Stomach (tissue), 9 donors: ENCODE results near the gene PDE4B. TPM values are rescaled to one million over a fixed set of nuclear protein-coding genes. Genes with fewer than 3 reads are reported as not detected.
A peak's percentile ranks its signal among the peaks of the same experiment; 100 is the strongest.

Experiments used
- DNase-seq, 2 donors: peaks; one replicate each; pipeline versions ENCODE4 v3.0.0 to v3.0.0-alpha.2; 2013 to 2019
- H3K27ac ChIP-seq, 5 donors: fragments of 200-600 bp in 4 of 5; sonication (generic) in 4 of 5; one replicate each; pipeline ENCODE4 v1.5.1; 2013 to 2019; ENCODE audit warnings: mild to moderate bottlenecking in 1 of 5, moderate library complexity in 1 of 5
- H3K27me3 ChIP-seq, 3 donors: fragments of 200-600 bp; sonication (generic); one replicate each; pipeline ENCODE4 v1.5.1; 2017 to 2019; ENCODE audit warnings: mixed run types in 1 of 3
- H3K36me3 ChIP-seq, 4 donors: fragments of 200-600 bp; sonication (generic); 1 replicate in 3 of 4; 2 replicates in 1 of 4; pipeline ENCODE4 v1.5.1; 2016 to 2019
- H3K4me1 ChIP-seq, 4 donors: fragments of 200-600 bp; sonication (generic); one replicate each; pipeline ENCODE4 v1.5.1; 2016 to 2019
- H3K4me3 ChIP-seq, 4 donors: fragments of 200-600 bp; sonication (generic) in 3 of 4; one replicate each; pipeline ENCODE4 v1.5.1; 2016 to 2019; ENCODE audit warnings: mild to moderate bottlenecking in 1 of 4
- H3K9me3 ChIP-seq, 4 donors: fragments of 200-600 bp; sonication (generic); one replicate each; pipeline ENCODE4 v1.5.1; 2016 to 2019
- CTCF ChIP-seq, 7 experiments: fragments of 450-650 bp in 4 of 7; fragments of 200-600 bp in 3 of 7; sonication (generic) in 3 of 7; IDR thresholded peaks; one replicate each; pipeline ENCODE4 v1.5.1; 2016 to 2019; ENCODE audit warnings: antibody characterized with exemption in 7 of 7, control low read depth in 2 of 7, mild to moderate bottlenecking in 1 of 7
- EP300 ChIP-seq: sonication (generic); formaldehyde crosslinking; IDR thresholded peaks from one replicate; pipeline ENCODE4 v1.6.1; 2017; ENCODE audit warnings: antibody characterized with exemption
- POLR2A ChIP-seq, 4 donors: fragments of 450-650 bp; IDR thresholded peaks; one replicate each; pipeline ENCODE4 v1.6.1; 2016; ENCODE audit warnings: antibody characterized with exemption in 4 of 4, control low read depth in 2 of 4, mild to moderate bottlenecking in 1 of 4, moderate library complexity in 1 of 4
- POLR2AphosphoS5 ChIP-seq, 3 donors: sonication (generic); formaldehyde crosslinking; IDR thresholded peaks; one replicate each; pipeline ENCODE4 v1.6.1; 2016; ENCODE audit warnings: antibody characterized with exemption in 3 of 3
- WGBS, 5 donors: extraction: QIAGEN DNeasy Blood & Tissue Kit in 3 of 5; methylation state at CpG; one replicate each; pipeline versions ENCODE4 v1.1.5 to v1.1.7; 2013 to 2018; 5-methylcytosine and 5-hydroxymethylcytosine counted together
- intact Hi-C: fragments of 100-400 bp; cut with DNase I; formaldehyde crosslinking; loops from one replicate; pipeline ENCODE4 v1.15.1; 2023; ENCODE audit warnings: low total_unique reads
- polyA plus RNA-seq, 3 donors: library from polyadenylated mRNA; stranded (reverse); fragments of 200-250 nt; gene quantifications; one replicate each; pipeline ENCODE4 v1.2.3, GENCODE V29; 2013
- total RNA-seq, 5 donors: library from RNA; depleted of rRNA; stranded (reverse); fragments of >200 nt; gene quantifications; one replicate each; pipeline versions ENCODE4 v1.1.0 to v1.2.3, GENCODE V29; 2014 to 2016
- donor health status: healthy with polysubstance abuse.
- donor health status: Bipolar disorder and iron deficiency.
- donor health status: healthy.

PDE4B gene
- total and polyA plus RNA-seq, 8 donors, result 0.45 to 34.3 (median 3.2) TPM

GRCh38 chr1:65757531-65757930 is 35.2 kb upstream of the PDE4B start:
- no peaks in the 10 kb centered on the region for H3K27me3 ChIP-seq
- 46 to 86% (median 50%) methylated on average over 1 of the region's 1 CpG for WGBS, 5 donors
- intact Hi-C loops, result no loop called here
- H3K36me3 ChIP-seq, result no peaks in the 10 kb centered on the region
- TF ChIP-seq CTCF (IDR thresholded peaks at IDR 0.05) (no peak), POLR2AphosphoS5 (IDR thresholded peaks at IDR 0.05) (no peak), POLR2A (IDR thresholded peaks at IDR 0.05) (no peak), EP300 (no peak)
- H3K4me1 ChIP-seq, result peaks cover 0 to 5% (median 3%) of the 10 kb centered on the region in 4 donors
- no peak overlapping the region for H3K27ac ChIP-seq
- no peaks in the 10 kb centered on the region for H3K9me3 ChIP-seq
- no peak for DNase-seq
- H3K4me3 ChIP-seq, result no peak overlapping the region

GRCh38 chr1:65758128-65758527 is 34.6 kb upstream of the PDE4B start:
- no peaks in the 10 kb centered on the region for H3K9me3 ChIP-seq
- H3K36me3 ChIP-seq, result no peaks in the 10 kb centered on the region
- intact Hi-C loops, result no loop called here
- TF ChIP-seq POLR2A (IDR thresholded peaks at IDR 0.05) (no peak), CTCF (IDR thresholded peaks at IDR 0.05) (no peak), EP300 (no peak), POLR2AphosphoS5 (IDR thresholded peaks at IDR 0.05) (no peak)
- DNase-seq, result peak in 1 of 2 donors; percentile 19
- H3K27ac ChIP-seq, result no peak overlapping the region
- no peak overlapping the region for H3K4me3 ChIP-seq
- peaks cover 0 to 5% (median 3%) of the 10 kb centered on the region in 4 donors for H3K4me1 ChIP-seq
- H3K27me3 ChIP-seq, result no peaks in the 10 kb centered on the region

- TF ChIP-seq CTCF (IDR thresholded peaks at IDR 0.05) (no peak), POLR2A (IDR thresholded peaks at IDR 0.05) (no peak), POLR2AphosphoS5 (IDR thresholded peaks at IDR 0.05) (no peak), EP300 (no peak)
- WGBS, 5 donors, result 83 to 100% (median 89%) methylated on average over 1 of the region's 1 CpG
Measured at GRCh38 chr1:65759516-65759915, 33.2 kb upstream of the PDE4B start.

GRCh38 chr1:65762081-65762862 is 30.4 kb upstream of the PDE4B start:
- no peak for DNase-seq
- WGBS, 5 donors, result 58 to 83% (median 73%) methylated on average over 8 of the region's 8 CpGs
- H3K27ac ChIP-seq, result no peak overlapping the region
- intact Hi-C loops, result no loop called here
- no peaks in the 10 kb centered on the region for H3K27me3 ChIP-seq
- no peak for TF ChIP-seq POLR2A (IDR thresholded peaks at IDR 0.05)
- no peak for TF ChIP-seq CTCF (IDR thresholded peaks at IDR 0.05)
- TF ChIP-seq POLR2AphosphoS5 (IDR thresholded peaks at IDR 0.05), result no peak
- TF ChIP-seq EP300, result no peak
- H3K9me3 ChIP-seq, result no peaks in the 10 kb centered on the region
- H3K4me3 ChIP-seq, result no peak overlapping the region
- peaks cover 0 to 5% (median 0%) of the 10 kb centered on the region in 4 donors for H3K4me1 ChIP-seq
- no peaks in the 10 kb centered on the region for H3K36me3 ChIP-seq

More at GRCh38 chr1:65759516-65759915, 33.2 kb upstream of the PDE4B start:
- Histone ChIP-seq H3K9me3 (no peaks in the 10 kb centered on the region), H3K4me1 (peaks cover 0 to 5% (median 3%) of the 10 kb centered on the region in 4 donors), H3K4me3 (no peak overlapping the region), H3K36me3 (no peaks in the 10 kb centered on the region), H3K27me3 (no peaks in the 10 kb centered on the region), H3K27ac (no peak overlapping the region)
- intact Hi-C loops, result no loop called here
- no peak for DNase-seq
